ENCODE measurements around the gene SAMSN1. TPM values are rescaled to one million over a fixed set of nuclear protein-coding genes. Genes with fewer than 3 reads are reported as not detected.
"Not testable (repeated sequence)": the region's sequence is repeated elsewhere in the genome, so short reads cannot be mapped to it uniquely, and the experiment has no call there.

Gene SAMSN1
- total and polyA plus RNA-seq, 2 donors from 2014 or later, result 1.4 to 10.4 TPM

DNA sequence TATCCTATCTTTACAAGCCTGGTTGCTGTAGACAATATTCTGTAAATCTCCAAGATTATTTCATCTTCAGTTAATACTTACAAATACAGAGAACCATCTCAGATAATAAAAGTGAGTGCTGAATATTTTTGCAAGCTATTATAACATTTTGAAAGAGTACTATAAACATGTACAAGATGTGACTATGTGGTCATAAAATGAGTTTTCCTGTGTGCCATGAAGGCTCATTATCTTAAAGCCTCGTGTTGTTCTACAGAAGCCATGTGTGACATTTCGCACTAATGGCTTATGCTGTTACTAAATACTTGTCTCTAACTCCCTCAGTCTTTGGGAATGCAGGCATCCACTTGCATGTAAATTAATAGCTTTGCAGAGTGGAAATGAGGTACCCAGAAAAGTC lies 48.3 kb downstream of the SAMSN1 start:
- no peak overlapping the region for H3K27ac ChIP-seq (ENCODE audit: low read depth in 2 of 2, low read length in 2 of 2)
- no peak for FAIRE-seq
- no peaks in the 10 kb centered on the region for H3K9me3 ChIP-seq (ENCODE audit: control insufficient read depth in 2 of 3, insufficient read depth in 1 of 3, low read length in 3 of 3)
- no peak overlapping the region for H3K9ac ChIP-seq (ENCODE audit: low read length in 3 of 3)
- no peaks in the 10 kb centered on the region for H3K27me3 ChIP-seq (ENCODE audit: control insufficient read depth, insufficient read depth, low read length)
- intact Hi-C loops (cut with DNase I), result no loop called here
- H3K4me1 ChIP-seq (ENCODE audit: control insufficient read depth in 2 of 3, insufficient read depth in 2 of 3, low read depth in 1 of 3, low read length in 3 of 3), result no peaks in the 10 kb centered on the region
- no peak overlapping the region for H3K4me3 ChIP-seq (ENCODE audit: low read length in 3 of 3)
- TF ChIP-seq, protein P1, sequence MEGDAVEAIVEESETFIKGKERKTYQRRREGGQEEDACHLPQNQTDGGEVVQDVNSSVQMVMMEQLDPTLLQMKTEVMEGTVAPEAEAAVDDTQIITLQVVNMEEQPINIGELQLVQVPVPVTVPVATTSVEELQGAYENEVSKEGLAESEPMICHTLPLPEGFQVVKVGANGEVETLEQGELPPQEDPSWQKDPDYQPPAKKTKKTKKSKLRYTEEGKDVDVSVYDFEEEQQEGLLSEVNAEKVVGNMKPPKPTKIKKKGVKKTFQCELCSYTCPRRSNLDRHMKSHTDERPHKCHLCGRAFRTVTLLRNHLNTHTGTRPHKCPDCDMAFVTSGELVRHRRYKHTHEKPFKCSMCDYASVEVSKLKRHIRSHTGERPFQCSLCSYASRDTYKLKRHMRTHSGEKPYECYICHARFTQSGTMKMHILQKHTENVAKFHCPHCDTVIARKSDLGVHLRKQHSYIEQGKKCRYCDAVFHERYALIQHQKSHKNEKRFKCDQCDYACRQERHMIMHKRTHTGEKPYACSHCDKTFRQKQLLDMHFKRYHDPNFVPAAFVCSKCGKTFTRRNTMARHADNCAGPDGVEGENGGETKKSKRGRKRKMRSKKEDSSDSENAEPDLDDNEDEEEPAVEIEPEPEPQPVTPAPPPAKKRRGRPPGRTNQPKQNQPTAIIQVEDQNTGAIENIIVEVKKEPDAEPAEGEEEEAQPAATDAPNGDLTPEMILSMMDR (IDR thresholded peaks at IDR 0.05; ENCODE audit: borderline replicate concordance, extremely low read depth, insufficient read depth), result no peak
- no peaks in the 10 kb centered on the region for H3K36me3 ChIP-seq (ENCODE audit: control insufficient read depth in 2 of 3, insufficient read depth in 3 of 3, low read length in 3 of 3)
- no peak for DNase-seq

- TF ChIP-seq, protein P1 (IDR thresholded peaks at IDR 0.05; ENCODE audit: borderline replicate concordance, extremely low read depth, insufficient read depth), result no peak
- intact Hi-C loops (cut with DNase I), result no loop called here
- FAIRE-seq (no peak), DNase-seq (no peak)
- Histone ChIP-seq H3K4me1 (ENCODE audit: control insufficient read depth in 2 of 3, insufficient read depth in 2 of 3, low read depth in 1 of 3, low read length in 3 of 3) (no peaks in the 10 kb centered on the region), H3K27me3 (ENCODE audit: control insufficient read depth, insufficient read depth, low read length) (no peaks in the 10 kb centered on the region), H3K36me3 (ENCODE audit: control insufficient read depth in 2 of 3, insufficient read depth in 3 of 3, low read length in 3 of 3) (no peaks in the 10 kb centered on the region), H3K9ac (ENCODE audit: low read length in 3 of 3) (no peak overlapping the region), H3K4me3 (ENCODE audit: low read length in 3 of 3) (no peak overlapping the region), H3K27ac (ENCODE audit: low read depth in 2 of 2, low read length in 2 of 2) (no peak overlapping the region), H3K9me3 (ENCODE audit: control insufficient read depth in 2 of 3, insufficient read depth in 1 of 3, low read length in 3 of 3) (no peaks in the 10 kb centered on the region)
Observed at GRCh38 chr21:14495075-14495474, 51.0 kb downstream of the SAMSN1 start.

GRCh38 chr21:14494181-14494580 lies 51.9 kb downstream of the SAMSN1 start:
- FAIRE-seq; H3K4me3 ChIP-seq (ENCODE audit: low read length in 3 of 3); intact Hi-C loops (cut with DNase I); H3K36me3 ChIP-seq (ENCODE audit: control insufficient read depth in 2 of 3, insufficient read depth in 3 of 3, low read length in 3 of 3); H3K4me1 ChIP-seq (ENCODE audit: control insufficient read depth in 2 of 3, insufficient read depth in 2 of 3, low read depth in 1 of 3, low read length in 3 of 3); DNase-seq; H3K9me3 ChIP-seq (ENCODE audit: control insufficient read depth in 2 of 3, insufficient read depth in 1 of 3, low read length in 3 of 3); H3K27ac ChIP-seq (ENCODE audit: low read depth in 2 of 2, low read length in 2 of 2); H3K27me3 ChIP-seq (ENCODE audit: control insufficient read depth, insufficient read depth, low read length); H3K9ac ChIP-seq (ENCODE audit: low read length in 3 of 3): not testable (repeated sequence)

DNA sequence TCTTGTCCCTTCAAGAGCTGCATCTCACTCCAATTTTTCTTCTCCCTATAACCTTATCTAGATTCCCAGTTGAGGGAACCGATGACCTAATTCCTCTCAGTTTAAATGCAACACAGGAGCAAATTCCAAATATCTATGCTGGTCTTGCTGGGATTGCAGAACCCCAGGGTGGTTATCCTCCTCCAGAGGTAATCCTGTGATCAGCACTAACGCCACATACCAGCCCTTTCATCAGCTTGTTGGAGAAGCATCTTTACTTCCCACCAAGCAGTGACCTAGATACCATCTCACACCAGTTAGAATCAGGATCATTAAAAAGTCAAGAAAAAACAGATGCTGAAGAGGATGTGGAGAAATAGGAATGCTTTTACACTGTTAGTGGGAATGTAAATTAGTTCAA lies 52.4 kb downstream of the SAMSN1 start:
- Histone ChIP-seq H3K27ac (ENCODE audit: low read depth in 2 of 2, low read length in 2 of 2) (no peak overlapping the region), H3K9me3 (ENCODE audit: control insufficient read depth in 2 of 3, insufficient read depth in 1 of 3, low read length in 3 of 3) (no peaks in the 10 kb centered on the region), H3K4me1 (ENCODE audit: control insufficient read depth in 2 of 3, insufficient read depth in 2 of 3, low read depth in 1 of 3, low read length in 3 of 3) (no peaks in the 10 kb centered on the region), H3K9ac (ENCODE audit: low read length in 3 of 3) (no peak overlapping the region), H3K4me3 (ENCODE audit: low read length in 3 of 3) (no peak overlapping the region), H3K36me3 (ENCODE audit: control insufficient read depth in 2 of 3, insufficient read depth in 3 of 3, low read length in 3 of 3) (no peaks in the 10 kb centered on the region), H3K27me3 (ENCODE audit: control insufficient read depth, insufficient read depth, low read length) (no peaks in the 10 kb centered on the region)
- no peak for FAIRE-seq
- no peak for DNase-seq
- intact Hi-C loops (cut with DNase I), result no loop called here
- TF ChIP-seq, protein P1 (IDR thresholded peaks at IDR 0.05; ENCODE audit: borderline replicate concordance, extremely low read depth, insufficient read depth), result no peak

All from kidney (tissue), 14 donors.